Panc1 (cell line): ENCODE results near the gene ZBTB20. TPM values are rescaled to one million over a fixed set of nuclear protein-coding genes. Genes with fewer than 3 reads are reported as not detected.

ENCODE experiments used
- ATAC-seq: fragments of 200-7000 bp; cut with Tn5 transposase; 2 replicates; pipeline ENCODE4 v1.9.1; 2020; ENCODE audit warnings: mild to moderate bottlenecking, moderate library complexity
- BruUV-seq: library from RNA; stranded (reverse); fragments of 400-500 nt; replicated peaks from 2 replicates; lab custom pipeline; 2021; lab: Mats Ljungman, UMichigan
- CTCF ChIA-PET: fragments of 300-600 bp; sonication (Branson Sonifier 250); formaldehyde crosslinking; loops from one replicate; lab custom pipeline; 2022; ENCODE audit warnings: antibody characterized with exemption; lab: Charles Lee
- POLR2A ChIA-PET: fragments of 300-600 bp; sonication (Branson Sonifier 250); formaldehyde crosslinking; loops from one replicate; lab custom pipeline; 2022; ENCODE audit warnings: antibody characterized with exemption; lab: Charles Lee
- DNase-seq: peaks from one replicate; pipeline ENCODE4 v3.0.0-alpha.2; 2010; ENCODE audit warnings: low read depth, low spot score
- H3K27ac ChIP-seq: 2 replicates; pipeline ENCODE4 v1.5.1; 2011; ENCODE audit warnings: mild to moderate bottlenecking, low read length, inconsistent platforms
- H3K27me3 ChIP-seq: fragments of 200-500 bp; sonication (Bioruptor generic); 2 replicates; pipeline ENCODE4 v1.6.0; 2014; ENCODE audit warnings: low read length, inconsistent platforms; ENCODE audit not compliant: control insufficient read depth, insufficient read depth
- H3K36me3 ChIP-seq: fragments of 200-500 bp; sonication (Bioruptor generic); 2 replicates; pipeline ENCODE4 v1.5.1; 2014; ENCODE audit warnings: inconsistent platforms, mild to moderate bottlenecking, low read length, moderate library complexity; ENCODE audit not compliant: control insufficient read depth, insufficient read depth
- H3K4me1 ChIP-seq: 2 replicates; pipeline ENCODE4 v1.5.1; 2011; ENCODE audit warnings: inconsistent platforms, mild to moderate bottlenecking, low read length, moderate library complexity; ENCODE audit not compliant: control insufficient read depth, insufficient read depth
- H3K4me3 ChIP-seq, 2 experiments: 2 replicates each; pipeline ENCODE4 v1.5.1; 2011 to 2012; ENCODE audit warnings: low read depth in 2 of 2, low read length in 2 of 2, mild to moderate bottlenecking in 2 of 2, inconsistent platforms in 1 of 2, moderate library complexity in 1 of 2
- H3K9me3 ChIP-seq: fragments of 200-500 bp; sonication (Bioruptor generic); 2 replicates; pipeline ENCODE4 v1.5.1; 2014; ENCODE audit warnings: low read depth, mild to moderate bottlenecking, inconsistent platforms, low read length, moderate library complexity; ENCODE audit not compliant: control insufficient read depth, insufficient read depth
- CTCF ChIP-seq: fragments of 450-650 bp; IDR thresholded peaks from 2 replicates; pipeline ENCODE4 v1.5.1; 2017; ENCODE audit warnings: mild to moderate bottlenecking
- POLR2AphosphoS5 ChIP-seq: IDR thresholded peaks from 2 replicates; pipeline ENCODE4 v1.6.1; 2012; ENCODE audit warnings: mild to moderate bottlenecking, low read depth, low read length, moderate library complexity
- REST ChIP-seq, 2 experiments: IDR thresholded peaks; 2 replicates each; pipeline ENCODE4 v1.6.1; 2011 to 2012; ENCODE audit warnings: low read depth in 2 of 2, control low read depth in 1 of 2, low read length in 1 of 2, mild to moderate bottlenecking in 1 of 2, moderate library complexity in 1 of 2; ENCODE audit not compliant: insufficient read depth in 1 of 2
- SIN3A ChIP-seq: IDR thresholded peaks from 2 replicates; pipeline ENCODE4 v1.6.1; 2012; ENCODE audit warnings: low read depth, mild to moderate bottlenecking, low read length, moderate library complexity, borderline replicate concordance; ENCODE audit not compliant: insufficient read depth
- TCF7L2 ChIP-seq: IDR thresholded peaks from 2 replicates; pipeline ENCODE4 v1.6.1; 2011; ENCODE audit warnings: mild to moderate bottlenecking, low read depth, low read length, inconsistent platforms
- in situ Hi-C: cut with HindIII; loops from 2 replicates; pipeline ENCODE4 v1.10.0; 2016; ENCODE audit warnings: low sequenced_read_pairs, low pct_unique_long_range_greater_than_20kb
- intact Hi-C: fragments of 100-400 bp; cut with micrococcal nuclease; formaldehyde crosslinking; loops from one replicate; pipeline ENCODE4 v1.10.0; 2022; ENCODE audit not compliant: unreplicated experiment
- total RNA-seq: library from RNA; stranded (reverse); gene quantifications from one replicate; pipeline ENCODE4 v1.2.1, GENCODE V29; 2021; ENCODE audit not compliant: unreplicated experiment

ZBTB20 gene
- total RNA-seq, 1 experiment from 2014 or later, result 4.1 TPM

- no peaks in the 10 kb centered on the region for H3K9me3 ChIP-seq
- TSS peak; percentile 88 for BruUV-seq
- ChIA-PET POLR2A (interaction anchor here (0.7 kb wide), 1 partner anchor 1964 kb away, joined by 3 read pairs; no protein-coding TSS in a partner anchor), CTCF (no interaction called here)
- ATAC-seq (peak; percentile 13), DNase-seq (no peak)
- no peaks in the 10 kb centered on the region for H3K27me3 ChIP-seq
- no peaks in the 10 kb centered on the region; the same call in 1 of the 2 replicates for H3K36me3 ChIP-seq
- in situ Hi-C loops (no loop called here), intact Hi-C loops (no loop called here)
- peak overlapping the region; percentile 66 to 87 for H3K4me3 ChIP-seq
- peaks cover 10% of the 10 kb centered on the region; the same call in 1 of the 2 replicates for H3K4me1 ChIP-seq
- no peak for TF ChIP-seq TCF7L2
- TF ChIP-seq CTCF, result no peak
- no peak for TF ChIP-seq POLR2AphosphoS5
- no peak for TF ChIP-seq SIN3A
- no peak for TF ChIP-seq REST (IDR thresholded peaks at IDR 0.05; ENCODE audit: insufficient read depth in 1 of 2, low read depth in 2 of 2, low read length in 1 of 2)
- H3K27ac ChIP-seq, result peak overlapping the region; percentile 93
Observed at GRCh38 chr3:115148142-115148790, 1.2 kb upstream of the ZBTB20 start.

GRCh38 chr3:115147329-115148141 is 447 bp upstream of the ZBTB20 start:
- CTCF ChIA-PET, result no interaction called here
- no peak for TF ChIP-seq TCF7L2
- no peak for TF ChIP-seq CTCF
- 0 out of 2 replicates have a peak, but pooled peaks have one; percentile 23 for TF ChIP-seq SIN3A
- TF ChIP-seq REST (IDR thresholded peaks at IDR 0.05; ENCODE audit: insufficient read depth in 1 of 2, low read depth in 2 of 2, low read length in 1 of 2), result no peak
- no peaks in the 10 kb centered on the region; the same call in 1 of the 2 replicates for H3K36me3 ChIP-seq
- POLR2A ChIA-PET, result interaction anchor here (0.6 to 0.7 kb wide), 2 partner anchors 199 to 1110 kb away, joined by 3 to 4 read pairs; no protein-coding TSS in a partner anchor
- no peaks in the 10 kb centered on the region for H3K27me3 ChIP-seq
- peak overlapping the region; percentile 93 for H3K27ac ChIP-seq
- in situ Hi-C loops (no loop called here), intact Hi-C loops (no loop called here)
- peaks cover 10% of the 10 kb centered on the region; the same call in 1 of the 2 replicates for H3K4me1 ChIP-seq
- H3K9me3 ChIP-seq, result no peaks in the 10 kb centered on the region
- peak overlapping the region; percentile 66 to 87 for H3K4me3 ChIP-seq
- BruUV-seq, result no TSS peak
- ATAC-seq (peak; percentile 94), DNase-seq (peak; percentile 99)
